ENCODE measurements around the gene PROSER2.

Gene PROSER2

GRCh38 chr10:11891776-11892486, 68.8 kb downstream of the PROSER2 start:
- TF ChIP-seq CTCF (IDR thresholded peaks at IDR 0.05; ENCODE audit: control insufficient read depth, insufficient read depth, low read depth, low read length, missing control alignments), result no peak
- H3K4me3 ChIP-seq (ENCODE audit: control insufficient read depth, low read depth, low read length), result no peak overlapping the region
- DNase-seq (ENCODE audit: low read depth), result no peak

GRCh38 chr10:11893749-11894278, 70.7 kb downstream of the PROSER2 start:
- no peak for DNase-seq (ENCODE audit: low read depth)
- TF ChIP-seq CTCF (IDR thresholded peaks at IDR 0.05; ENCODE audit: control insufficient read depth, insufficient read depth, low read depth, low read length, missing control alignments), result no peak
- no peak overlapping the region for H3K4me3 ChIP-seq (ENCODE audit: control insufficient read depth, low read depth, low read length)

- DNase-seq (ENCODE audit: low read depth), result no peak
- no peak overlapping the region for H3K4me3 ChIP-seq (ENCODE audit: control insufficient read depth, low read depth, low read length)
- no peak for TF ChIP-seq CTCF (IDR thresholded peaks at IDR 0.05; ENCODE audit: control insufficient read depth, insufficient read depth, low read depth, low read length, missing control alignments)
Measured at GRCh38 chr10:11894381-11895107, 71.4 kb downstream of the PROSER2 start.

GRCh38 chr10:11895108-11895466, 71.9 kb downstream of the PROSER2 start:
- no peak for TF ChIP-seq CTCF (IDR thresholded peaks at IDR 0.05; ENCODE audit: control insufficient read depth, insufficient read depth, low read depth, low read length, missing control alignments)
- H3K4me3 ChIP-seq (ENCODE audit: control insufficient read depth, low read depth, low read length), result no peak overlapping the region

GRCh38 chr10:11895598-11895997, 72.4 kb downstream of the PROSER2 start:
- TF ChIP-seq CTCF (IDR thresholded peaks at IDR 0.05; ENCODE audit: control insufficient read depth, insufficient read depth, low read depth, low read length, missing control alignments), result no peak
- H3K4me3 ChIP-seq (ENCODE audit: control insufficient read depth, low read depth, low read length), result no peak overlapping the region
- DNase-seq (ENCODE audit: low read depth), result no peak

More at GRCh38 chr10:11895108-11895466, 71.9 kb downstream of the PROSER2 start:
- no peak for DNase-seq (ENCODE audit: low read depth)

- TF ChIP-seq CTCF (IDR thresholded peaks at IDR 0.05; ENCODE audit: control insufficient read depth, insufficient read depth, low read depth, low read length, missing control alignments), result no peak
- DNase-seq (ENCODE audit: low read depth), result no peak
- no peak overlapping the region for H3K4me3 ChIP-seq (ENCODE audit: control insufficient read depth, low read depth, low read length)
Measured at GRCh38 chr10:11896549-11897200, 73.5 kb downstream of the PROSER2 start.
